Measurements from ENCODE around the gene HMCN1.

Gene HMCN1

GRCh38 chr1:185846672-185847444, 112.7 kb downstream of the HMCN1 start:
- TF ChIP-seq CTCF (IDR thresholded peaks at IDR 0.05; ENCODE audit: low read depth, low read length, missing control alignments) = no peak
- no peak overlapping the region for H3K4me3 ChIP-seq (replicated peaks; ENCODE audit: low read depth, low read length)
- DNase-seq (ENCODE audit: extremely low read depth, low read depth) = no peak

DNA sequence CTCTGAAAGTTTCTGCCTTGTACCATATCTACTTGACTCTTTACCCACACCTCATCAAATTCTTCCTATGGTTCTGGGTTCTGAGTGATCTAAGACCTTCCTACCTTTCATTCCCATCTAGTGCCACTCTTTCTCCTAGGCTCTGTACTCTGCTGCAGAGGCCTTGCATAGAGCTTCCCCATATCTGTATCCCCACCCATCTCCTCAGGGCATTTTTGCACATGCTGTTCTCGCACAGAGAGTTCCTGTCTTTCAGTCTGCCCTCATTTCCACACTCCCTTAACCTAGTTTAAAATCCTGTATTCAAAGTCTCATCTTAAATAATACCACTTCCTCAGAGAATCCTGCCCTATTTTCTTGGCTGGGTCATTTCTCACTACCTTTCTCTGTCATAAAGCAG, 114.8 kb downstream of the HMCN1 start:
- TF ChIP-seq CTCF (IDR thresholded peaks at IDR 0.05; ENCODE audit: low read depth, low read length, missing control alignments) = no peak
- DNase-seq (ENCODE audit: extremely low read depth, low read depth) = no peak
- H3K4me3 ChIP-seq (replicated peaks; ENCODE audit: low read depth, low read length) = no peak overlapping the region

- no peak for TF ChIP-seq CTCF (IDR thresholded peaks at IDR 0.05; ENCODE audit: low read depth, low read length, missing control alignments)
- no peak for DNase-seq (ENCODE audit: extremely low read depth, low read depth)
- no peak overlapping the region for H3K4me3 ChIP-seq (replicated peaks; ENCODE audit: low read depth, low read length)
Observed at GRCh38 chr1:185850366-185850765, 116.2 kb downstream of the HMCN1 start.

GRCh38 chr1:185853739-185854138, 119.5 kb downstream of the HMCN1 start:
- no peak overlapping the region for H3K4me3 ChIP-seq (replicated peaks; ENCODE audit: low read depth, low read length)
- no peak for TF ChIP-seq CTCF (IDR thresholded peaks at IDR 0.05; ENCODE audit: low read depth, low read length, missing control alignments)
- peak; percentile 76 for DNase-seq (ENCODE audit: extremely low read depth, low read depth)

DNA sequence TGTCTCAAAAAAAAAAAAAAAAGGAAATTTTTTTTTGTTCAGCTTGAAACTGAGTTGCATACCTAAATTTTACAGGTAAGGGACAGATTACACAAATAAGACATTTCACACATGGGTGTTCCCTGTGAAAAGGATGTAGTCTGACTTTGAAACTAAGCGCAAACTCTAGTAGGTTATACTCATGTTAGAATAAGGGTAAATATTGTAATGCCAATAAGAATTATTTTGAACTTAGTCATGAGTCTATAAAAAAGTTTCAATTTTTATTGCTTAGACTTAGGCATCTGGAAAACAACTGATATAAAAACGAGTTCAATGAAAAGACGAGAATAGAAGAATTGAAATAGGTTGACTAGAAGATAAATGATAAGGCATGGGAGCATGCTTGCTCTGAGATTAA, 122.3 kb downstream of the HMCN1 start:
- H3K4me3 ChIP-seq (replicated peaks; ENCODE audit: low read depth, low read length) = no peak overlapping the region
- no peak for DNase-seq (ENCODE audit: extremely low read depth, low read depth)
- TF ChIP-seq CTCF (IDR thresholded peaks at IDR 0.05; ENCODE audit: low read depth, low read length, missing control alignments) = no peak

DNA sequence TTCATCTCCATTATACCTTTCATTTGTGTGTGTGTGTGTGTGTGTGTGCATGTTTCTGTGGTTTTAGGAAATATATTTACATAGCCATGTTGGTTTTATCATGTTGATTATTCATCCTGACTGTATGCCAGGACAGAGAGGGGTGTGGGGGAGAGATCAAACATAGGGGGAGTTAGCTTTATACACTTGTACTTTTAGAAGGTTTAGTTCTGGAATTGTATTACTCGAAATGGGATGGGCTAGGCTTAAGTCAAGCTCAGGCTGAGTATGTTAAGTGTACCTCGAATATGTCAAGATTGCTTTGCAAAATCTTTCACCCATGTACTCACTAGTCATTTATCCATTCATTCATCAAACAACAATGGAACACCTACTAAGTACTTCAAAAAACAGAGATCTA, 123.3 kb downstream of the HMCN1 start:
- H3K4me3 ChIP-seq (replicated peaks; ENCODE audit: low read depth, low read length) = no peak overlapping the region
- TF ChIP-seq CTCF (IDR thresholded peaks at IDR 0.05; ENCODE audit: low read depth, low read length, missing control alignments) = no peak
- no peak for DNase-seq (ENCODE audit: extremely low read depth, low read depth)

DNA sequence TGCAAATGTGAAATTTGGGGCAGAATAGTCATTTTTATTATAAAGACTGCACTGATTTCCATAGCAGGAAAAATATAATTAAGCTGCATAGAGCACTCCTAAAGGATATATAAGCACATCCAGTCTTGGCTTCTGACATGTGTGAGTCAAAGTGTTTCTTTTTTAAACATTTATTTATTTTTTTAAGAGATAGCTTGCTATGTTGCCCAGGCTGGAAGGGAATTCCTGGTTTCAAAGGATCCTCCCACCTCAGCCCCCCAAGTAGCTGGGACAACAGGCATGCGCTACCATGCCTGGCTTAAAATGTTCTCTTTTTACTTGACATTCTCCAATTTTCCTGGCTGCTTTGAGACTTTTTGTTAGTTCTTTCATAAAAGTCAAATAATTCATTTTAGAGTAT, 126.1 kb downstream of the HMCN1 start:
- no peak overlapping the region for H3K4me3 ChIP-seq (replicated peaks; ENCODE audit: low read depth, low read length)
- no peak for DNase-seq (ENCODE audit: extremely low read depth, low read depth)
- no peak for TF ChIP-seq CTCF (IDR thresholded peaks at IDR 0.05; ENCODE audit: low read depth, low read length, missing control alignments)
